ENCODE results near the gene MRPL11.

DNA sequence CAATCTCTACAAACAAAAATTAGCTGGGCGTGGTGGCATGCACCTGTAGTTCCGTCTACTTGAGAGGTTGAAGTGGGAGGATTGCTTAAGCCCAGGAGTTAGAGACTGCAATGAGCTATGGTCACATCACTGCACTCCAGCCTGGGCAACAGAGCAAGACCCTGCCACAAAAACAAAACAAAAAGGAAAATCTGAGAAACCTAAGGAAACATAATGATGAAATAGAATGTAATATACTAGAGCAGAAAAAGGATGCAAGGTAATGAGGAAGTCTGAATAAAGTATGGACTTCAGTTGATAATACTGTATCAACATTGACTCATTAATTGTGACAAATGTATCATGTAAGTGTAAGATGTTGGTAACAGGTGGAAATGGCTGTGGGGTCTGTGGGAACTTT is 9.7 kb downstream of the MRPL11 start:
- TF ChIP-seq, protein P1, sequence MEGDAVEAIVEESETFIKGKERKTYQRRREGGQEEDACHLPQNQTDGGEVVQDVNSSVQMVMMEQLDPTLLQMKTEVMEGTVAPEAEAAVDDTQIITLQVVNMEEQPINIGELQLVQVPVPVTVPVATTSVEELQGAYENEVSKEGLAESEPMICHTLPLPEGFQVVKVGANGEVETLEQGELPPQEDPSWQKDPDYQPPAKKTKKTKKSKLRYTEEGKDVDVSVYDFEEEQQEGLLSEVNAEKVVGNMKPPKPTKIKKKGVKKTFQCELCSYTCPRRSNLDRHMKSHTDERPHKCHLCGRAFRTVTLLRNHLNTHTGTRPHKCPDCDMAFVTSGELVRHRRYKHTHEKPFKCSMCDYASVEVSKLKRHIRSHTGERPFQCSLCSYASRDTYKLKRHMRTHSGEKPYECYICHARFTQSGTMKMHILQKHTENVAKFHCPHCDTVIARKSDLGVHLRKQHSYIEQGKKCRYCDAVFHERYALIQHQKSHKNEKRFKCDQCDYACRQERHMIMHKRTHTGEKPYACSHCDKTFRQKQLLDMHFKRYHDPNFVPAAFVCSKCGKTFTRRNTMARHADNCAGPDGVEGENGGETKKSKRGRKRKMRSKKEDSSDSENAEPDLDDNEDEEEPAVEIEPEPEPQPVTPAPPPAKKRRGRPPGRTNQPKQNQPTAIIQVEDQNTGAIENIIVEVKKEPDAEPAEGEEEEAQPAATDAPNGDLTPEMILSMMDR (IDR thresholded peaks at IDR 0.05; ENCODE audit: extremely low read depth in 1 of 2, insufficient read depth in 1 of 2, low read depth in 1 of 2, low read length in 2 of 2), result no peak
- TF ChIP-seq EZH2 (IDR thresholded peaks at IDR 0.05; ENCODE audit: borderline replicate concordance, low read depth, low read length, severe bottlenecking) (no peak), POLR2A (IDR thresholded peaks at IDR 0.05; ENCODE audit: low read depth, low read length) (no peak), JUN (IDR thresholded peaks at IDR 0.05; ENCODE audit: borderline replicate concordance, insufficient read depth, insufficient read length, low read depth) (no peak), POLR2AphosphoS5 (IDR thresholded peaks at IDR 0.05; ENCODE audit: insufficient read depth, low read depth, low read length) (no peak), MYC (IDR thresholded peaks at IDR 0.05; ENCODE audit: low read depth, low read length) (no peak), GATA2 (IDR thresholded peaks at IDR 0.05; ENCODE audit: insufficient read depth, insufficient read length, low read depth, low read length) (no peak), FOS (IDR thresholded peaks at IDR 0.05; ENCODE audit: borderline replicate concordance, insufficient read depth, low read length) (no peak)
- TF ChIP-seq, protein P2, sequence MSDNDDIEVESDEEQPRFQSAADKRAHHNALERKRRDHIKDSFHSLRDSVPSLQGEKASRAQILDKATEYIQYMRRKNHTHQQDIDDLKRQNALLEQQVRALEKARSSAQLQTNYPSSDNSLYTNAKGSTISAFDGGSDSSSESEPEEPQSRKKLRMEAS (IDR thresholded peaks at IDR 0.05; ENCODE audit: insufficient read depth, insufficient read length), result no peak
